Osteocyte (in vitro differentiated cells): ENCODE data around the gene PTX4. TPM values are rescaled to one million over a fixed set of nuclear protein-coding genes. Genes with fewer than 3 reads are reported as not detected.
"Not testable (repeated sequence)": the region's sequence is repeated elsewhere in the genome, so short reads cannot be mapped to it uniquely, and the experiment has no call there.

Experiments used
- DNase-seq: peaks from one replicate; pipeline ENCODE4 v3.0.0; 2021; ENCODE audit warnings: mixed read lengths; ENCODE audit not compliant: unreplicated experiment; ENCODE audit errors: extremely low spot score
- H3K27ac Mint-ChIP-seq: one replicate; pipeline ENCODE4 v1.8.0; 2021; ENCODE audit warnings: mild to moderate bottlenecking, mixed read lengths; ENCODE audit not compliant: unreplicated experiment
- H3K27me3 Mint-ChIP-seq: one replicate; pipeline ENCODE4 v1.8.0; 2021; ENCODE audit warnings: mixed read lengths; ENCODE audit not compliant: unreplicated experiment
- H3K36me3 Mint-ChIP-seq: one replicate; pipeline ENCODE4 v1.8.0; 2021; ENCODE audit warnings: mixed read lengths; ENCODE audit not compliant: unreplicated experiment
- H3K4me1 Mint-ChIP-seq: one replicate; pipeline ENCODE4 v1.8.0; 2021; ENCODE audit warnings: mixed read lengths; ENCODE audit not compliant: unreplicated experiment
- H3K4me3 Mint-ChIP-seq: one replicate; pipeline ENCODE4 v1.8.0; 2021; ENCODE audit warnings: mild to moderate bottlenecking, moderate library complexity, mixed read lengths; ENCODE audit not compliant: unreplicated experiment
- H3K9me3 Mint-ChIP-seq: one replicate; pipeline ENCODE4 v1.8.0; 2021; ENCODE audit warnings: mixed read lengths; ENCODE audit not compliant: unreplicated experiment
- CTCF ChIP-seq: fragments of 200-600 bp; sonication (generic); IDR thresholded peaks from 2 replicates; pipeline ENCODE4 v1.5.0; 2021; ENCODE audit warnings: antibody characterized with exemption, mild to moderate bottlenecking, moderate library complexity
- total RNA-seq: library from RNA; stranded (reverse); gene quantifications from 2 replicates; pipeline ENCODE4 v1.2.1, GENCODE V29; 2021

Gene PTX4
- total RNA-seq, 1 donor from 2014 or later: not detected

GRCh38 chr16:1444730-1445517 lies 43.8 kb downstream of the PTX4 start:
- no peak overlapping the region for H3K4me3 Mint-ChIP-seq
- no peak for TF ChIP-seq CTCF
- H3K27ac Mint-ChIP-seq: no peak overlapping the region
- peaks cover 2% of the 10 kb centered on the region for H3K36me3 Mint-ChIP-seq
- no peaks in the 10 kb centered on the region for H3K4me1 Mint-ChIP-seq
- H3K27me3 Mint-ChIP-seq: no peaks in the 10 kb centered on the region
- no peak for DNase-seq
- no peaks in the 10 kb centered on the region for H3K9me3 Mint-ChIP-seq

- H3K4me1 Mint-ChIP-seq: no peaks in the 10 kb centered on the region
- H3K9me3 Mint-ChIP-seq: no peaks in the 10 kb centered on the region
- H3K27ac Mint-ChIP-seq: no peak within 1 kb of the TSS
- DNase-seq: no peak
- H3K36me3 Mint-ChIP-seq: peaks cover 2% of the 10 kb centered on the region
- no peak for TF ChIP-seq CTCF
- H3K4me3 Mint-ChIP-seq: no peak within 1 kb of the TSS
- no peaks in the 10 kb centered on the region for H3K27me3 Mint-ChIP-seq
Observed at GRCh38 chr16:1443980-1444729, 44.6 kb downstream of the PTX4 start, which contains the start of gene CCDC154. TSS of gene CCDC154 (minus strand) at chr16:1444556. CDS start at chr16:1444322, 234 bp downstream.

GRCh38 chr16:1443403-1443973 lies 45.3 kb downstream of the PTX4 start:
- DNase-seq: no peak
- Mint-ChIP-seq H3K4me1 (no peaks in the 10 kb centered on the region), H3K36me3 (peaks cover 2% of the 10 kb centered on the region), H3K27me3 (no peaks in the 10 kb centered on the region), H3K9me3 (no peaks in the 10 kb centered on the region), H3K27ac (no peak overlapping the region), H3K4me3 (no peak overlapping the region)
- no peak for TF ChIP-seq CTCF

GRCh38 chr16:1442697-1443096 lies 46.0 kb downstream of the PTX4 start:
- H3K36me3 Mint-ChIP-seq: peaks cover 2% of the 10 kb centered on the region
- no peaks in the 10 kb centered on the region for H3K9me3 Mint-ChIP-seq
- no peaks in the 10 kb centered on the region for H3K27me3 Mint-ChIP-seq
- H3K27ac Mint-ChIP-seq: no peak overlapping the region
- H3K4me1 Mint-ChIP-seq: no peaks in the 10 kb centered on the region
- DNase-seq: no peak
- no peak overlapping the region for H3K4me3 Mint-ChIP-seq
- no peak for TF ChIP-seq CTCF

GRCh38 chr16:1441391-1441829 lies 47.3 kb downstream of the PTX4 start:
- DNase-seq: no peak
- Mint-ChIP-seq H3K9me3 (no peaks in the 10 kb centered on the region), H3K36me3 (peaks cover 2% of the 10 kb centered on the region), H3K4me1 (no peaks in the 10 kb centered on the region), H3K27ac (no peak overlapping the region), H3K27me3 (no peaks in the 10 kb centered on the region), H3K4me3 (no peak overlapping the region)
- no peak for TF ChIP-seq CTCF

GRCh38 chr16:1439699-1440074 lies 49.1 kb downstream of the PTX4 start:
- H3K4me1 Mint-ChIP-seq, H3K4me3 Mint-ChIP-seq, DNase-seq, H3K9me3 Mint-ChIP-seq, H3K36me3 Mint-ChIP-seq, H3K27ac Mint-ChIP-seq, H3K27me3 Mint-ChIP-seq: not testable (repeated sequence)
